Astrocyte (in vitro differentiated cells and primary cell): ENCODE measurements around the gene EFNA5. TPM values are rescaled to one million over a fixed set of nuclear protein-coding genes. Genes with fewer than 3 reads are reported as not detected.

Source experiments
- DNase-seq: peaks from one replicate; pipeline ENCODE4 v3.0.0-alpha.2; 2010; ENCODE audit warnings: low read depth
- FAIRE-seq: peaks from 2 replicates; lab custom pipeline; 2011; peaks lifted over from hg19 to GRCh38; lab: Jason Lieb, UNC
- H2AFZ ChIP-seq: 2 replicates; pipeline ENCODE4 v1.6.0; 2012; ENCODE audit warnings: low read depth, low read length, inconsistent platforms
- H3K27ac ChIP-seq: 2 replicates; pipeline ENCODE4 v1.5.1; 2011; ENCODE audit warnings: low read depth, low read length, inconsistent platforms
- H3K27me3 ChIP-seq: 2 replicates; pipeline ENCODE4 v1.6.0; 2011; ENCODE audit warnings: low read length, inconsistent platforms; ENCODE audit not compliant: insufficient read depth
- H3K36me3 ChIP-seq: 2 replicates; pipeline ENCODE4 v1.5.1; 2011; ENCODE audit warnings: low read length, inconsistent platforms; ENCODE audit not compliant: insufficient read depth
- H3K4me1 ChIP-seq: 2 replicates; pipeline ENCODE4 v1.5.1; 2011; ENCODE audit warnings: low read length, inconsistent platforms; ENCODE audit not compliant: insufficient read depth
- H3K4me2 ChIP-seq: 2 replicates; pipeline ENCODE4 v1.6.0; 2012; ENCODE audit warnings: low read length, inconsistent platforms
- H3K4me3 ChIP-seq: 2 replicates; pipeline ENCODE4 v1.5.1; 2011; ENCODE audit warnings: low read depth, mild to moderate bottlenecking, low read length, inconsistent platforms; ENCODE audit not compliant: insufficient read depth
- H3K79me2 ChIP-seq: 2 replicates; pipeline ENCODE4 v1.6.0; 2012; ENCODE audit warnings: mild to moderate bottlenecking, low read length, inconsistent platforms; ENCODE audit not compliant: insufficient read depth
- H3K9ac ChIP-seq: 2 replicates; pipeline ENCODE4 v1.6.0; 2012; ENCODE audit warnings: mild to moderate bottlenecking, low read length, inconsistent platforms
- H3K9me3 ChIP-seq: 2 replicates; pipeline ENCODE4 v1.5.1; 2012; ENCODE audit warnings: low read depth, mild to moderate bottlenecking, low read length, inconsistent platforms; ENCODE audit not compliant: insufficient read depth
- H4K20me1 ChIP-seq: 2 replicates; pipeline ENCODE4 v1.6.0; 2012; ENCODE audit warnings: low read length, inconsistent platforms; ENCODE audit not compliant: insufficient read depth
- H3K27ac Mint-ChIP-seq: one replicate; pipeline ENCODE4 v1.8.0; 2021; ENCODE audit warnings: mild to moderate bottlenecking, mixed read lengths; ENCODE audit not compliant: unreplicated experiment
- H3K27me3 Mint-ChIP-seq: one replicate; pipeline ENCODE4 v1.8.0; 2021; ENCODE audit warnings: low read depth, mixed read lengths; ENCODE audit not compliant: unreplicated experiment
- H3K36me3 Mint-ChIP-seq: one replicate; pipeline ENCODE4 v1.8.0; 2021; ENCODE audit warnings: low read depth, mixed read lengths; ENCODE audit not compliant: unreplicated experiment
- H3K4me1 Mint-ChIP-seq: one replicate; pipeline ENCODE4 v1.8.0; 2021; ENCODE audit warnings: low read depth, mixed read lengths; ENCODE audit not compliant: unreplicated experiment
- H3K4me3 Mint-ChIP-seq: one replicate; pipeline ENCODE4 v1.8.0; 2021; ENCODE audit warnings: mild to moderate bottlenecking, moderate library complexity, mixed read lengths; ENCODE audit not compliant: unreplicated experiment
- H3K9me3 Mint-ChIP-seq: one replicate; pipeline ENCODE4 v1.8.0; 2021; ENCODE audit warnings: mild to moderate bottlenecking, mixed read lengths; ENCODE audit not compliant: unreplicated experiment
- CTCF ChIP-seq: IDR thresholded peaks from 2 replicates; pipeline ENCODE4 v1.5.1; 2011; ENCODE audit warnings: low read depth, mild to moderate bottlenecking, inconsistent platforms, low read length, moderate library complexity; ENCODE audit not compliant: insufficient read depth
- EZH2 ChIP-seq: IDR thresholded peaks from 2 replicates; pipeline ENCODE4 v1.6.1; 2012; ENCODE audit warnings: mild to moderate bottlenecking, low read length, inconsistent platforms; ENCODE audit not compliant: insufficient read depth
- total RNA-seq: library from RNA; stranded (reverse); gene quantifications from 2 replicates; pipeline ENCODE4 v1.2.1, GENCODE V29; 2021

Gene EFNA5
- total RNA-seq, 1 donor from 2014 or later: 59.3 TPM

DNA sequence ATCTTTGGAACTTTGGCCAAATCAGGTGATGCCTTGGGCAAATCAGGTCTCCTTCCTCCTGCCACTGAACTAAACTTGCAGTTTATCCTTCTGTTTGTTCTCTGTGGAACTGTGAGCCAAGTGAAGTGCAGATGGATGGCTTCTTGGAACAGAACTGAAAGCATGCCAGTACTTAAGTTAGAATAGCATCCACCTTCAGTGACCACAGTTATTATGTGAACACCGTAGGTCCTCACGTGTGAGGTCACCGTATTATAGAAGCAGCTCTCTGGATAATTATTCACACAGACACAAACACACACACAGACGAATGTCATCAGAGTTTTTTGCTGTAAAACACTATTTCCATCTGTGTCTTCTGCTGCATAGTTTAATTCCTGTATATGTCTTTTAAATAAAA is 162.6 kb downstream of the EFNA5 start:
- H3K4me3 Mint-ChIP-seq: no peak overlapping the region
- H3K27ac Mint-ChIP-seq: no peak overlapping the region
- H3K9me3 Mint-ChIP-seq: no peaks in the 10 kb centered on the region
- Histone ChIP-seq H3K4me1 (no peaks in the 10 kb centered on the region), H3K4me3 (no peak overlapping the region), H3K27me3 (no peaks in the 10 kb centered on the region), H2AFZ (no peak overlapping the region), H4K20me1 (no peaks in the 10 kb centered on the region), H3K9me3 (no peaks in the 10 kb centered on the region), H3K36me3 (no peaks in the 10 kb centered on the region), H3K27ac (no peak overlapping the region), H3K9ac (no peak overlapping the region), H3K4me2 (no peak overlapping the region), H3K79me2 (no peaks in the 10 kb centered on the region)
- FAIRE-seq (no peak), DNase-seq (no peak)
- H3K27me3 Mint-ChIP-seq: no peaks in the 10 kb centered on the region
- no peaks in the 10 kb centered on the region for H3K36me3 Mint-ChIP-seq
- peaks cover 21% of the 10 kb centered on the region for H3K4me1 Mint-ChIP-seq
- TF ChIP-seq EZH2 (no peak), CTCF (no peak)

DNA sequence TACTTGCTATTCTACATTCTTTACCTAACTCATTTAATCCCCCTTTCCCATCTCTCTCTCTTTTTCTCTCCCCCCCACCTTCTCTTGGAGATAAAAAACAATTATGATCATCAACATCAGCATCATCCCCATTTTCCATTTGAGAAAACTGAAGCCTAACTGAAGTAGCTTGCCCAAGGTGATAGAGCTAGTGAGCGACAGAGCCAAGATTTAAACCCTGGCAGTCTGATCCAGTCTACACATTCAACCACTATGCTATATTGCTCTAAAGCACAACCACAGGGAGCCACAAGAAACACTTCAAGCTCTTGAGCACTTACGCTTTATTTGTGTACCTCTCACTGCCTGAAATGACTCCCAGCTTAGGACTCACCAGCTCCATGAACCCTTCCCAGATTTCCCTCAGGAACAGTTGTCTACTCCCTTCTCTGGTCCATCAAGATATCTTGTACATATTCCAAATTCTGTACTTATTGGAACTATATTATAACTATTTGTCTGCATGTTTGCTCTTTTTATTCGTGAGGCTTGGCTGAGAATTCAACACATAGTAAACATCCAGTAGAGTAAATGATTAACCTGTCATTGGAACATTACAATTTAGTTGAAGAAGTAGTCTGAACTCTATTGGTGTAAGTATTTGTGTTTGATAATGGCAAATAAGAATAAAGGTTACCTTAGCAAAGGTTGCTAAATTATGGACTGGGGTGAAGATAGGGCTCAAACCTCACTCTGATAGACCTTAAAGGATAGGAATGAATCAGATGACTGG is 164.8 kb downstream of the EFNA5 start:
- FAIRE-seq (no peak), DNase-seq (no peak)
- no peak overlapping the region for H3K27ac Mint-ChIP-seq
- H3K79me2 ChIP-seq: no peaks in the 10 kb centered on the region
- no peaks in the 10 kb centered on the region for H4K20me1 ChIP-seq
- H3K27ac ChIP-seq: no peak overlapping the region
- TF ChIP-seq CTCF (no peak), EZH2 (no peak)
- no peak overlapping the region for H2AFZ ChIP-seq
- no peaks in the 10 kb centered on the region for H3K27me3 ChIP-seq
- H3K9ac ChIP-seq: no peak overlapping the region
- no peaks in the 10 kb centered on the region for H3K36me3 ChIP-seq
- H3K4me1 Mint-ChIP-seq: peaks cover 22% of the 10 kb centered on the region
- no peak overlapping the region for H3K4me3 ChIP-seq
- no peaks in the 10 kb centered on the region for H3K36me3 Mint-ChIP-seq
- no peak overlapping the region for H3K4me2 ChIP-seq
- H3K4me3 Mint-ChIP-seq: no peak overlapping the region
- H3K9me3 Mint-ChIP-seq: no peaks in the 10 kb centered on the region
- no peaks in the 10 kb centered on the region for H3K27me3 Mint-ChIP-seq
- no peaks in the 10 kb centered on the region for H3K9me3 ChIP-seq
- peaks cover 5% of the 10 kb centered on the region for H3K4me1 ChIP-seq

DNA sequence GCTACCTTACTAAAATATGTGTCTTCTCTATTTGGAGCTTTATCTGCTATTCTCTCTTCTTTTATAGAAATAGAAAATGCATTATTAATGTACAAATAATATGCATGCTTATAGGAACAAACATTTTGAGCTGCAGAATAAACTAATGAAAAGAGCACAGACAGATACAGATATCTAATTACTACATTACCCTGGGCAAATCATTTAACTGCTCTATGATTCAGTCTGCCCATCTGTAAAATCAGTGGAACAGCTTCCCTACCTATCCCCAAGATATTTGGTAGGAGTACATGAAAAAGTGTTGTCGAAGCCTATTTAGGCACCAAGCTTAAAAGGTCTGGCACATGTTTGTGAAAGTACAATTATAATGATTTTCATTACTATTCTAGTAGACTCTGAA is 166.3 kb downstream of the EFNA5 start:
- H3K4me3 ChIP-seq: no peak overlapping the region
- no peak for DNase-seq
- peaks cover 5% of the 10 kb centered on the region for H3K4me1 ChIP-seq
- no peaks in the 10 kb centered on the region for H4K20me1 ChIP-seq
- no peak overlapping the region for H2AFZ ChIP-seq
- no peak overlapping the region for H3K4me2 ChIP-seq
- H3K27ac Mint-ChIP-seq: no peak overlapping the region
- no peaks in the 10 kb centered on the region for H3K36me3 Mint-ChIP-seq
- H3K27me3 ChIP-seq: no peaks in the 10 kb centered on the region
- no peaks in the 10 kb centered on the region for H3K79me2 ChIP-seq
- H3K4me3 Mint-ChIP-seq: no peak overlapping the region
- TF ChIP-seq CTCF (no peak), EZH2 (no peak)
- no peaks in the 10 kb centered on the region for H3K9me3 Mint-ChIP-seq
- H3K4me1 Mint-ChIP-seq: peaks cover 33% of the 10 kb centered on the region
- no peak overlapping the region for H3K27ac ChIP-seq
- FAIRE-seq: no peak
- H3K36me3 ChIP-seq: no peaks in the 10 kb centered on the region
- no peaks in the 10 kb centered on the region for H3K27me3 Mint-ChIP-seq
- no peak overlapping the region for H3K9ac ChIP-seq
- no peaks in the 10 kb centered on the region for H3K9me3 ChIP-seq
